HCT116 (cell line): ENCODE measurements around the gene STK39.

Source experiments
- CTCF ChIP-seq, 3 experiments: fragments of 200-600 bp in 1 of 3; sonication (generic) in 1 of 3; IDR thresholded peaks in 2 of 3; conservative IDR thresholded peaks in 1 of 3; 2 replicates each; pipeline ENCODE4 v1.5.1; 2012 to 2017; ENCODE audit warnings: low read depth in 2 of 3, low read length in 2 of 3, antibody characterized with exemption in 1 of 3, borderline replicate concordance in 1 of 3, control low read depth in 1 of 3, mild to moderate bottlenecking in 1 of 3, mixed read lengths in 1 of 3, mixed run types in 1 of 3, moderate library complexity in 1 of 3; ENCODE audit not compliant: insufficient read depth in 1 of 3
- POLR2AphosphoS5 ChIP-seq: IDR thresholded peaks from 2 replicates; pipeline ENCODE4 v1.6.1; 2011; ENCODE audit warnings: mild to moderate bottlenecking, low read depth, low read length, moderate library complexity
- ZNF274 ChIP-seq: fragments of 200-500 bp; sonication (Bioruptor generic); IDR thresholded peaks from 2 replicates; pipeline ENCODE4 v1.6.1; 2014; ENCODE audit warnings: mild to moderate bottlenecking, low read depth, low read length, inconsistent platforms

DNA sequence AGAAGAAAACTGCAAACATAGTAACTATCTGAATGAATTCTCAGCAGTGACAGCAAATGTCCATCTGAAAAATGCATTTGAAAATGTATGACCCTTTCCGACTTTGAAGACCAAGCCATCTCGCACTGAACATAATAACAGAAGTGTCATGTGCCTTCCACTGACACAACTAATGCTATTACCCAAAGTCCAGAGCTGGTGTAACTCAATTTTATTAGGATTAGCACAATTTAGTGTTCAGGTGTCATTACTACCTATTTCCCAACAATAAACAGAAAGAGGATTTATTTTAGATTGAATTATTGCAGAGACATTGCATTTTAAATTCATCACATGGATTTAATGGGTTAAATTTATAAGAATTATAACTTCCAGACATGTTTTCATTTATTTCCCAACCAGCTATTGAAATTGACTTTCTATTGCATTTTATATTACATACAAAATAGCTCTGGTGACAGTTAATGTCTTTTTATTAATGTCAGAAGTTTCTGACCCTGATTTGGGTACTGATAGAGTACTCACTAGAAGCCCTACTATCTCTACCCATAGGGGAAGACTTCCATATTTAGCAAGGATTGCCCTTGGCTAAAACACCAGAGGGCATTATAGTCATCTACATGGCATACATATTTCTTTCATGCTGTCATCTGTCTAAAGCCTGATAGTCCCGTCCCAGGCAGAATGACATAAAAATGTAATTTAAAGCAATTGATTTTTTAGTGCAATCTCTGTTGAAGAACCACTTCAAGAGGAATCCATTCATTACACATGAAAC lies 7.0 kb upstream of the STK39 start:
- no peak for TF ChIP-seq POLR2AphosphoS5
- TF ChIP-seq CTCF (IDR thresholded peaks at IDR 0.05 in 2 of 3, conservative IDR thresholded peaks at IDR 0.05 in 1 of 3; ENCODE audit: borderline replicate concordance in 1 of 3, insufficient read depth in 1 of 3, low read depth in 2 of 3, low read length in 2 of 3): peak; percentile 15 to 31 (median 23); a peak in 2 of 6 replicates
- TF ChIP-seq ZNF274: no peak
